ENCODE data around the gene ALOX5. TPM values are rescaled to one million over a fixed set of nuclear protein-coding genes. Genes with fewer than 3 reads are reported as not detected.

ALOX5 gene
- total RNA-seq, 1 experiment from 2014 or later, result 3.4 TPM

DNA sequence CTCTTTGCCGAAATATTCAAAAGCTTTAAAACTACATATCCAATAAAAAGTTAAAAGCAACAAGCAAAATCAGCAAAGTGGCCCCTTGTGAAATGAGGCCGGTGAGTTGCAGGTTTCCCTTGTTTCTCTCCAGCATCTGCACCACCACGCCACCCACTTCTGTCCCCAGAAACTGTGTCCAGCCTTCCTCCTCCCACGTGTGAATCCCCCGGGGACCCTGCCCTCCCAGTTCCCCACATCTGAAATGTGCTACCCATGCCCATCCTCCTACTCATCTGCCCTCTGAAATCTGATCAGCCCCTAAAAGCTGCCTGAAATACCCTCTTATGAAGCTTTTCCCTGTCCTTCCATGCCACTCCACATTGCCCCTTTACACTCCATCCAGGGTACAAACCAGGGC, 3.8 kb downstream of the ALOX5 start:
- Mint-ChIP-seq H3K4me1 (peaks cover 20% of the 10 kb centered on the region), H3K4me3 (no peak overlapping the region), H3K27me3 (ENCODE audit: low read depth) (peaks cover 35% of the 10 kb centered on the region), H3K9me3 (no peaks in the 10 kb centered on the region), H3K27ac (no peak overlapping the region), H3K36me3 (no peaks in the 10 kb centered on the region)
- TF ChIP-seq, protein P1, sequence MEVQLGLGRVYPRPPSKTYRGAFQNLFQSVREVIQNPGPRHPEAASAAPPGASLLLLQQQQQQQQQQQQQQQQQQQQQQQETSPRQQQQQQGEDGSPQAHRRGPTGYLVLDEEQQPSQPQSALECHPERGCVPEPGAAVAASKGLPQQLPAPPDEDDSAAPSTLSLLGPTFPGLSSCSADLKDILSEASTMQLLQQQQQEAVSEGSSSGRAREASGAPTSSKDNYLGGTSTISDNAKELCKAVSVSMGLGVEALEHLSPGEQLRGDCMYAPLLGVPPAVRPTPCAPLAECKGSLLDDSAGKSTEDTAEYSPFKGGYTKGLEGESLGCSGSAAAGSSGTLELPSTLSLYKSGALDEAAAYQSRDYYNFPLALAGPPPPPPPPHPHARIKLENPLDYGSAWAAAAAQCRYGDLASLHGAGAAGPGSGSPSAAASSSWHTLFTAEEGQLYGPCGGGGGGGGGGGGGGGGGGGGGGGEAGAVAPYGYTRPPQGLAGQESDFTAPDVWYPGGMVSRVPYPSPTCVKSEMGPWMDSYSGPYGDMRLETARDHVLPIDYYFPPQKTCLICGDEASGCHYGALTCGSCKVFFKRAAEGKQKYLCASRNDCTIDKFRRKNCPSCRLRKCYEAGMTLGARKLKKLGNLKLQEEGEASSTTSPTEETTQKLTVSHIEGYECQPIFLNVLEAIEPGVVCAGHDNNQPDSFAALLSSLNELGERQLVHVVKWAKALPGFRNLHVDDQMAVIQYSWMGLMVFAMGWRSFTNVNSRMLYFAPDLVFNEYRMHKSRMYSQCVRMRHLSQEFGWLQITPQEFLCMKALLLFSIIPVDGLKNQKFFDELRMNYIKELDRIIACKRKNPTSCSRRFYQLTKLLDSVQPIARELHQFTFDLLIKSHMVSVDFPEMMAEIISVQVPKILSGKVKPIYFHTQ (CRISPR knock-in tag; IDR thresholded peaks at IDR 0.05), result no peak
- no peak for TF ChIP-seq MYBL2 (CRISPR knock-in tag; IDR thresholded peaks at IDR 0.05)
- TF ChIP-seq ZNF232 (CRISPR knock-in tag; IDR thresholded peaks at IDR 0.05), result no peak
- TF ChIP-seq, protein P2, sequence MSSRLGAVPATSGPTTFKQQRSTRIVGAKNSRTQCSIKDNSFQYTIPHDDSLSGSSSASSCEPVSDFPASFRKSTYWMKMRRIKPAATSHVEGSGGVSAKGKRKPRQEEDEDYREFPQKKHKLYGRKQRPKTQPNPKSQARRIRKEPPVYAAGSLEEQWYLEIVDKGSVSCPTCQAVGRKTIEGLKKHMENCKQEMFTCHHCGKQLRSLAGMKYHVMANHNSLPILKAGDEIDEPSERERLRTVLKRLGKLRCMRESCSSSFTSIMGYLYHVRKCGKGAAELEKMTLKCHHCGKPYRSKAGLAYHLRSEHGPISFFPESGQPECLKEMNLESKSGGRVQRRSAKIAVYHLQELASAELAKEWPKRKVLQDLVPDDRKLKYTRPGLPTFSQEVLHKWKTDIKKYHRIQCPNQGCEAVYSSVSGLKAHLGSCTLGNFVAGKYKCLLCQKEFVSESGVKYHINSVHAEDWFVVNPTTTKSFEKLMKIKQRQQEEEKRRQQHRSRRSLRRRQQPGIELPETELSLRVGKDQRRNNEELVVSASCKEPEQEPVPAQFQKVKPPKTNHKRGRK (CRISPR knock-in tag; IDR thresholded peaks at IDR 0.05; ENCODE audit: borderline replicate concordance), result no peak
- TF ChIP-seq GRHL2 (CRISPR knock-in tag; IDR thresholded peaks at IDR 0.05; ENCODE audit: insufficient replicate concordance, severe bottlenecking), result no peak
- no peak for TF ChIP-seq ZNF219 (CRISPR knock-in tag; IDR thresholded peaks at IDR 0.05; ENCODE audit: borderline replicate concordance)
- TF ChIP-seq, protein P3, sequence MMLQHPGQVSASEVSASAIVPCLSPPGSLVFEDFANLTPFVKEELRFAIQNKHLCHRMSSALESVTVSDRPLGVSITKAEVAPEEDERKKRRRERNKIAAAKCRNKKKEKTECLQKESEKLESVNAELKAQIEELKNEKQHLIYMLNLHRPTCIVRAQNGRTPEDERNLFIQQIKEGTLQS (CRISPR knock-in tag; conservative IDR thresholded peaks at IDR 0.05), result no peak
- TF ChIP-seq, protein P4, sequence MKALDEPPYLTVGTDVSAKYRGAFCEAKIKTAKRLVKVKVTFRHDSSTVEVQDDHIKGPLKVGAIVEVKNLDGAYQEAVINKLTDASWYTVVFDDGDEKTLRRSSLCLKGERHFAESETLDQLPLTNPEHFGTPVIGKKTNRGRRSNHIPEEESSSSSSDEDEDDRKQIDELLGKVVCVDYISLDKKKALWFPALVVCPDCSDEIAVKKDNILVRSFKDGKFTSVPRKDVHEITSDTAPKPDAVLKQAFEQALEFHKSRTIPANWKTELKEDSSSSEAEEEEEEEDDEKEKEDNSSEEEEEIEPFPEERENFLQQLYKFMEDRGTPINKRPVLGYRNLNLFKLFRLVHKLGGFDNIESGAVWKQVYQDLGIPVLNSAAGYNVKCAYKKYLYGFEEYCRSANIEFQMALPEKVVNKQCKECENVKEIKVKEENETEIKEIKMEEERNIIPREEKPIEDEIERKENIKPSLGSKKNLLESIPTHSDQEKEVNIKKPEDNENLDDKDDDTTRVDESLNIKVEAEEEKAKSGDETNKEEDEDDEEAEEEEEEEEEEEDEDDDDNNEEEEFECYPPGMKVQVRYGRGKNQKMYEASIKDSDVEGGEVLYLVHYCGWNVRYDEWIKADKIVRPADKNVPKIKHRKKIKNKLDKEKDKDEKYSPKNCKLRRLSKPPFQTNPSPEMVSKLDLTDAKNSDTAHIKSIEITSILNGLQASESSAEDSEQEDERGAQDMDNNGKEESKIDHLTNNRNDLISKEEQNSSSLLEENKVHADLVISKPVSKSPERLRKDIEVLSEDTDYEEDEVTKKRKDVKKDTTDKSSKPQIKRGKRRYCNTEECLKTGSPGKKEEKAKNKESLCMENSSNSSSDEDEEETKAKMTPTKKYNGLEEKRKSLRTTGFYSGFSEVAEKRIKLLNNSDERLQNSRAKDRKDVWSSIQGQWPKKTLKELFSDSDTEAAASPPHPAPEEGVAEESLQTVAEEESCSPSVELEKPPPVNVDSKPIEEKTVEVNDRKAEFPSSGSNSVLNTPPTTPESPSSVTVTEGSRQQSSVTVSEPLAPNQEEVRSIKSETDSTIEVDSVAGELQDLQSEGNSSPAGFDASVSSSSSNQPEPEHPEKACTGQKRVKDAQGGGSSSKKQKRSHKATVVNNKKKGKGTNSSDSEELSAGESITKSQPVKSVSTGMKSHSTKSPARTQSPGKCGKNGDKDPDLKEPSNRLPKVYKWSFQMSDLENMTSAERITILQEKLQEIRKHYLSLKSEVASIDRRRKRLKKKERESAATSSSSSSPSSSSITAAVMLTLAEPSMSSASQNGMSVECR (CRISPR knock-in tag; IDR thresholded peaks at IDR 0.05; ENCODE audit: borderline replicate concordance), result no peak
- TF ChIP-seq NR2C2 (CRISPR knock-in tag; IDR thresholded peaks at IDR 0.05), result no peak
- TF ChIP-seq PRRX2 (CRISPR knock-in tag; IDR thresholded peaks at IDR 0.05), result no peak
- no peak for TF ChIP-seq SMAD4 (CRISPR knock-in tag; IDR thresholded peaks at IDR 0.05)
- TF ChIP-seq NFYB (CRISPR knock-in tag; conservative IDR thresholded peaks at IDR 0.05; ENCODE audit: low read depth), result no peak
- no peak for TF ChIP-seq MXD4 (CRISPR knock-in tag; IDR thresholded peaks at IDR 0.05; ENCODE audit: borderline replicate concordance)
- TF ChIP-seq ELF4 (CRISPR knock-in tag; IDR thresholded peaks at IDR 0.05; ENCODE audit: low read depth), result no peak
- TF ChIP-seq, protein P5, sequence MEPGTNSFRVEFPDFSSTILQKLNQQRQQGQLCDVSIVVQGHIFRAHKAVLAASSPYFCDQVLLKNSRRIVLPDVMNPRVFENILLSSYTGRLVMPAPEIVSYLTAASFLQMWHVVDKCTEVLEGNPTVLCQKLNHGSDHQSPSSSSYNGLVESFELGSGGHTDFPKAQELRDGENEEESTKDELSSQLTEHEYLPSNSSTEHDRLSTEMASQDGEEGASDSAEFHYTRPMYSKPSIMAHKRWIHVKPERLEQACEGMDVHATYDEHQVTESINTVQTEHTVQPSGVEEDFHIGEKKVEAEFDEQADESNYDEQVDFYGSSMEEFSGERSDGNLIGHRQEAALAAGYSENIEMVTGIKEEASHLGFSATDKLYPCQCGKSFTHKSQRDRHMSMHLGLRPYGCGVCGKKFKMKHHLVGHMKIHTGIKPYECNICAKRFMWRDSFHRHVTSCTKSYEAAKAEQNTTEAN (CRISPR knock-in tag; IDR thresholded peaks at IDR 0.05), result no peak
- TF ChIP-seq NFATC4 (CRISPR knock-in tag; IDR thresholded peaks at IDR 0.05), result no peak
- no peak for TF ChIP-seq JUN (CRISPR knock-in tag; IDR thresholded peaks at IDR 0.05)
- TF ChIP-seq, protein P6, sequence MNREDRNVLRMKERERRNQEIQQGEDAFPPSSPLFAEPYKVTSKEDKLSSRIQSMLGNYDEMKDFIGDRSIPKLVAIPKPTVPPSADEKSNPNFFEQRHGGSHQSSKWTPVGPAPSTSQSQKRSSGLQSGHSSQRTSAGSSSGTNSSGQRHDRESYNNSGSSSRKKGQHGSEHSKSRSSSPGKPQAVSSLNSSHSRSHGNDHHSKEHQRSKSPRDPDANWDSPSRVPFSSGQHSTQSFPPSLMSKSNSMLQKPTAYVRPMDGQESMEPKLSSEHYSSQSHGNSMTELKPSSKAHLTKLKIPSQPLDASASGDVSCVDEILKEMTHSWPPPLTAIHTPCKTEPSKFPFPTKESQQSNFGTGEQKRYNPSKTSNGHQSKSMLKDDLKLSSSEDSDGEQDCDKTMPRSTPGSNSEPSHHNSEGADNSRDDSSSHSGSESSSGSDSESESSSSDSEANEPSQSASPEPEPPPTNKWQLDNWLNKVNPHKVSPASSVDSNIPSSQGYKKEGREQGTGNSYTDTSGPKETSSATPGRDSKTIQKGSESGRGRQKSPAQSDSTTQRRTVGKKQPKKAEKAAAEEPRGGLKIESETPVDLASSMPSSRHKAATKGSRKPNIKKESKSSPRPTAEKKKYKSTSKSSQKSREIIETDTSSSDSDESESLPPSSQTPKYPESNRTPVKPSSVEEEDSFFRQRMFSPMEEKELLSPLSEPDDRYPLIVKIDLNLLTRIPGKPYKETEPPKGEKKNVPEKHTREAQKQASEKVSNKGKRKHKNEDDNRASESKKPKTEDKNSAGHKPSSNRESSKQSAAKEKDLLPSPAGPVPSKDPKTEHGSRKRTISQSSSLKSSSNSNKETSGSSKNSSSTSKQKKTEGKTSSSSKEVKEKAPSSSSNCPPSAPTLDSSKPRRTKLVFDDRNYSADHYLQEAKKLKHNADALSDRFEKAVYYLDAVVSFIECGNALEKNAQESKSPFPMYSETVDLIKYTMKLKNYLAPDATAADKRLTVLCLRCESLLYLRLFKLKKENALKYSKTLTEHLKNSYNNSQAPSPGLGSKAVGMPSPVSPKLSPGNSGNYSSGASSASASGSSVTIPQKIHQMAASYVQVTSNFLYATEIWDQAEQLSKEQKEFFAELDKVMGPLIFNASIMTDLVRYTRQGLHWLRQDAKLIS (CRISPR knock-in tag; IDR thresholded peaks at IDR 0.05; ENCODE audit: borderline replicate concordance), result no peak
- ChIA-PET CTCF (no interaction called here), POLR2A (no interaction called here)
- DNase-seq (ENCODE audit: low spot score), result no peak
- no peak for ATAC-seq

Data from WTC11 (cell line).